Measurements from ENCODE around the gene LAMTOR2. TPM values are rescaled to one million over a fixed set of nuclear protein-coding genes. Genes with fewer than 3 reads are reported as not detected.

The LAMTOR2 gene
- total and polyA plus RNA-seq, 10 of the 15 experiments (the other 5 are each of a cell fraction or from before 2014, with no cell fraction given) = 71.9 to 264 (median 97.0) TPM

- Histone ChIP-seq H3K4me1 (ENCODE audit: control insufficient read depth, insufficient read depth, low read length) (peaks cover 10% of the 10 kb centered on the region), H4K20me1 (ENCODE audit: control insufficient read depth, insufficient read depth) (no peaks in the 10 kb centered on the region), H2AFZ (ENCODE audit: control insufficient read depth, low read depth, low read length) (no peak overlapping the region), H3K9me3 (replicated peaks; ENCODE audit: control insufficient read depth, insufficient read depth, low read length) (no peaks in the 10 kb centered on the region; the same call in 2 of the 3 replicates), H3K4me2 (ENCODE audit: control insufficient read depth, insufficient read depth) (no peak overlapping the region), H3K36me3 (ENCODE audit: control insufficient read depth in 2 of 2, insufficient read depth in 2 of 2, low read length in 1 of 2) (no peaks in the 10 kb centered on the region), H3K4me3 (no peak overlapping the region), H3K27ac (ENCODE audit: control insufficient read depth, insufficient read depth) (no peak overlapping the region), H3K27me3 (replicated peaks in 1 of 2; ENCODE audit: control insufficient read depth in 2 of 2, insufficient read depth in 2 of 2, low read length in 1 of 2) (peaks cover 0 to 2% of the 10 kb centered on the region in 2 experiments; a peak in 1 of 4 replicates), H3K9ac (ENCODE audit: control insufficient read depth, insufficient read depth, low read length) (no peak overlapping the region), H3K79me2 (ENCODE audit: control insufficient read depth, insufficient read depth, low read length) (peaks cover 2% of the 10 kb centered on the region; the same call in 1 of the 2 replicates)
- SMC1A ChIA-PET (ENCODE audit: uncharacterized antibody, unreplicated experiment) = interaction anchor here (0.7 to 1.7 kb wide), 4 partner anchors 12 to 234 kb away, joined by 3 to 5 read pairs (median 4); no protein-coding TSS in a partner anchor
- WGBS (ENCODE audit: insufficient coverage, insufficient replicate concordance, low lambda C conversion rate, missing lambda C conversion rate) = 63% methylated on average over 5 of the region's 5 CpGs
- FAIRE-seq (no peak), ATAC-seq (no peak), DNase-seq (ENCODE audit: low read depth, low spot score) (no peak)
- in situ Hi-C loops (cut with MboI) = no loop called here
- CTCF ChIA-PET = interaction anchor here (1.0 to 1.3 kb wide), 3 partner anchors 12 to 140 kb away, joined by 3 to 4 read pairs (median 3); no protein-coding TSS in a partner anchor
- intact Hi-C loops (cut with micrococcal nuclease; ENCODE audit: unreplicated experiment) = no loop called here
- no TSS peak for BruUV-seq (replicated peaks)
- RAD21 ChIA-PET (ENCODE audit: unreplicated experiment) = interaction anchor here (1.2 kb wide), 1 partner anchor 147 kb away, joined by 3 read pairs; no protein-coding TSS in a partner anchor
- POLR2A ChIA-PET = interaction anchor here (1.0 kb wide), 1 partner anchor 14 kb away, joined by 7 read pairs; no protein-coding TSS in a partner anchor
- TF ChIP-seq, protein P1, sequence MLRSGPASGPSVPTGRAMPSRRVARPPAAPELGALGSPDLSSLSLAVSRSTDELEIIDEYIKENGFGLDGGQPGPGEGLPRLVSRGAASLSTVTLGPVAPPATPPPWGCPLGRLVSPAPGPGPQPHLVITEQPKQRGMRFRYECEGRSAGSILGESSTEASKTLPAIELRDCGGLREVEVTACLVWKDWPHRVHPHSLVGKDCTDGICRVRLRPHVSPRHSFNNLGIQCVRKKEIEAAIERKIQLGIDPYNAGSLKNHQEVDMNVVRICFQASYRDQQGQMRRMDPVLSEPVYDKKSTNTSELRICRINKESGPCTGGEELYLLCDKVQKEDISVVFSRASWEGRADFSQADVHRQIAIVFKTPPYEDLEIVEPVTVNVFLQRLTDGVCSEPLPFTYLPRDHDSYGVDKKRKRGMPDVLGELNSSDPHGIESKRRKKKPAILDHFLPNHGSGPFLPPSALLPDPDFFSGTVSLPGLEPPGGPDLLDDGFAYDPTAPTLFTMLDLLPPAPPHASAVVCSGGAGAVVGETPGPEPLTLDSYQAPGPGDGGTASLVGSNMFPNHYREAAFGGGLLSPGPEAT (IDR thresholded peaks at IDR 0.05; ENCODE audit: low read depth) = no peak
- TF ChIP-seq ASH2L (IDR thresholded peaks at IDR 0.05; ENCODE audit: borderline replicate concordance, low read depth) = no peak
- TF ChIP-seq IKZF1 (conservative IDR thresholded peaks at IDR 0.05) = no peak
- no peak for TF ChIP-seq USF2 (IDR thresholded peaks at IDR 0.05; ENCODE audit: borderline replicate concordance, low read depth, low read length)
- no peak for TF ChIP-seq STAT1 (conservative IDR thresholded peaks at IDR 0.05)
- TF ChIP-seq CBX3 (IDR thresholded peaks at IDR 0.05; ENCODE audit: borderline replicate concordance, low read depth) = no peak
- TF ChIP-seq, protein P2, sequence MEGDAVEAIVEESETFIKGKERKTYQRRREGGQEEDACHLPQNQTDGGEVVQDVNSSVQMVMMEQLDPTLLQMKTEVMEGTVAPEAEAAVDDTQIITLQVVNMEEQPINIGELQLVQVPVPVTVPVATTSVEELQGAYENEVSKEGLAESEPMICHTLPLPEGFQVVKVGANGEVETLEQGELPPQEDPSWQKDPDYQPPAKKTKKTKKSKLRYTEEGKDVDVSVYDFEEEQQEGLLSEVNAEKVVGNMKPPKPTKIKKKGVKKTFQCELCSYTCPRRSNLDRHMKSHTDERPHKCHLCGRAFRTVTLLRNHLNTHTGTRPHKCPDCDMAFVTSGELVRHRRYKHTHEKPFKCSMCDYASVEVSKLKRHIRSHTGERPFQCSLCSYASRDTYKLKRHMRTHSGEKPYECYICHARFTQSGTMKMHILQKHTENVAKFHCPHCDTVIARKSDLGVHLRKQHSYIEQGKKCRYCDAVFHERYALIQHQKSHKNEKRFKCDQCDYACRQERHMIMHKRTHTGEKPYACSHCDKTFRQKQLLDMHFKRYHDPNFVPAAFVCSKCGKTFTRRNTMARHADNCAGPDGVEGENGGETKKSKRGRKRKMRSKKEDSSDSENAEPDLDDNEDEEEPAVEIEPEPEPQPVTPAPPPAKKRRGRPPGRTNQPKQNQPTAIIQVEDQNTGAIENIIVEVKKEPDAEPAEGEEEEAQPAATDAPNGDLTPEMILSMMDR (IDR thresholded peaks at IDR 0.05 in 2 of 3, conservative IDR thresholded peaks at IDR 0.05 in 1 of 3; ENCODE audit: control insufficient read depth in 2 of 3, extremely low read depth in 1 of 3, insufficient read depth in 1 of 3, low read depth in 3 of 3, low read length in 3 of 3) = no peak
- no peak for TF ChIP-seq JUND (IDR thresholded peaks at IDR 0.05; ENCODE audit: low read depth, low read length)
- TF ChIP-seq, protein P3, sequence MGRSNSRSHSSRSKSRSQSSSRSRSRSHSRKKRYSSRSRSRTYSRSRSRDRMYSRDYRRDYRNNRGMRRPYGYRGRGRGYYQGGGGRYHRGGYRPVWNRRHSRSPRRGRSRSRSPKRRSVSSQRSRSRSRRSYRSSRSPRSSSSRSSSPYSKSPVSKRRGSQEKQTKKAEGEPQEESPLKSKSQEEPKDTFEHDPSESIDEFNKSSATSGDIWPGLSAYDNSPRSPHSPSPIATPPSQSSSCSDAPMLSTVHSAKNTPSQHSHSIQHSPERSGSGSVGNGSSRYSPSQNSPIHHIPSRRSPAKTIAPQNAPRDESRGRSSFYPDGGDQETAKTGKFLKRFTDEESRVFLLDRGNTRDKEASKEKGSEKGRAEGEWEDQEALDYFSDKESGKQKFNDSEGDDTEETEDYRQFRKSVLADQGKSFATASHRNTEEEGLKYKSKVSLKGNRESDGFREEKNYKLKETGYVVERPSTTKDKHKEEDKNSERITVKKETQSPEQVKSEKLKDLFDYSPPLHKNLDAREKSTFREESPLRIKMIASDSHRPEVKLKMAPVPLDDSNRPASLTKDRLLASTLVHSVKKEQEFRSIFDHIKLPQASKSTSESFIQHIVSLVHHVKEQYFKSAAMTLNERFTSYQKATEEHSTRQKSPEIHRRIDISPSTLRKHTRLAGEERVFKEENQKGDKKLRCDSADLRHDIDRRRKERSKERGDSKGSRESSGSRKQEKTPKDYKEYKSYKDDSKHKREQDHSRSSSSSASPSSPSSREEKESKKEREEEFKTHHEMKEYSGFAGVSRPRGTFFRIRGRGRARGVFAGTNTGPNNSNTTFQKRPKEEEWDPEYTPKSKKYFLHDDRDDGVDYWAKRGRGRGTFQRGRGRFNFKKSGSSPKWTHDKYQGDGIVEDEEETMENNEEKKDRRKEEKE (IDR thresholded peaks at IDR 0.05) = no peak
- TF ChIP-seq ZNF384 (IDR thresholded peaks at IDR 0.05; ENCODE audit: borderline replicate concordance, low read depth, low read length) = no peak
- no peak for TF ChIP-seq FOXK2 (IDR thresholded peaks at IDR 0.05)
- TF ChIP-seq NBN (IDR thresholded peaks at IDR 0.05) = no peak
- no peak for TF ChIP-seq BHLHE40 (IDR thresholded peaks at IDR 0.05; ENCODE audit: borderline replicate concordance in 1 of 2, low read depth in 2 of 2, low read length in 1 of 2)
- no peak for TF ChIP-seq RAD21 (IDR thresholded peaks at IDR 0.05; ENCODE audit: insufficient read depth, low read depth, low read length)
- TF ChIP-seq NR2C2 (IDR thresholded peaks at IDR 0.05; ENCODE audit: borderline replicate concordance, control insufficient read depth, insufficient read length, low read depth) = no peak
- no peak for TF ChIP-seq RELA (IDR thresholded peaks at IDR 0.05; ENCODE audit: borderline replicate concordance, partially characterized antibody)
- TF ChIP-seq KLF5 (IDR thresholded peaks at IDR 0.05; ENCODE audit: partially characterized antibody) = no peak
Observed at GRCh38 chr1:156078728-156079127, 24.1 kb downstream of the LAMTOR2 start.

Measured in GM12878 (cell line).